HUES6 (cell line): ENCODE results near the gene MDN1.
"Not testable (repeated sequence)": the region's sequence is repeated elsewhere in the genome, so short reads cannot be mapped to it uniquely, and the experiment has no call there.

ENCODE experiments used
- H3K27ac ChIP-seq: 2 replicates; pipeline ENCODE4 v1.7.0; 2013; ENCODE audit warnings: low read depth, mild to moderate bottlenecking, low read length, inconsistent platforms
- H3K27me3 ChIP-seq: 2 replicates; pipeline ENCODE4 v1.6.1; 2013; ENCODE audit warnings: low read length; ENCODE audit not compliant: control insufficient read depth, insufficient read depth
- H3K36me3 ChIP-seq: 2 replicates; pipeline ENCODE4 v1.6.1; 2013; ENCODE audit warnings: low read length; ENCODE audit not compliant: control insufficient read depth, insufficient read depth
- H3K4me1 ChIP-seq: 2 replicates; pipeline ENCODE4 v1.6.1; 2013; ENCODE audit warnings: low read length; ENCODE audit not compliant: control insufficient read depth, insufficient read depth
- H3K4me3 ChIP-seq: 2 replicates; pipeline ENCODE4 v1.5.1; 2013; ENCODE audit warnings: low read depth, low read length
- H3K9ac ChIP-seq: one replicate; pipeline ENCODE4 v1.6.1; 2013; ENCODE audit warnings: mild to moderate bottlenecking, low read length
- H3K9me3 ChIP-seq: 2 replicates; pipeline ENCODE4 v1.6.1; 2013; ENCODE audit warnings: low read depth, low read length; ENCODE audit not compliant: control insufficient read depth, insufficient read depth

The MDN1 gene

DNA sequence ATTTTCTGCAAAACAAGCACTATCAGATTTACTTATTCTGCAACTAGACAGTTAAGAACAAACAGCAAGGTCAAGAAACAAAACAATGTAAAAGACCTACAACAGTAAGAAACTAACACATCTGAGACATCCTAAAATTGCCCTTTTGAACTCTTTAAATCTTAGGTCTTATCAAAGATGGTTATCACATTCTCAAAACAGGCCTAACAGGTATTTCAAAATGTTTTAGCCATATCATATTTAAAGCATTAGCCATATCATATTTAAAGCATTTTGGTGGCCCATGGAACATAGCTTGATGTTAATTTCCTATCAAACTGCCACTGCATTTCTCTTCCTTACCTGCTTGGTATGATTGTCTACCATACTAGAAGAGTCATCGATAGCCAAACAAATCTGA is 169.9 kb downstream of the MDN1 start:
- peaks cover 98% of the 10 kb centered on the region for H3K36me3 ChIP-seq
- H3K4me1 ChIP-seq: no peaks in the 10 kb centered on the region

DNA sequence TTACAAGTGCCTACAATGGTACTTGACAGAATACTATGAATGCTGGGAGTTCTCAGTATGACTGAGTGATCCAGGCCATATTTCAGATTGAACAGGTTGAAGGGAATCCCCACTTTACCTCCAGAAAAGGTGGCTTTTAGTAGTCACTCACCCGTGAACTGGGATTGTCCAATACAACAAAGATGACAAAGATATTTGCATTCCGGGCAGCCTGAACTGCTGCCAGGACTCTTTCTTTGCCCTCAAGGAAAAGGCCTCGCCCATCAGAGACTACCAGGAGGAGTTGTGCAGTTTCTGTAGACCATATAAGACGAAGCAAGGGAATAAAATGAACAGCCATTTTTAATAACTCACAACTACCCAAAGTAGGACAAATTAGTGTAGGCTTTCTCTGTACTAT is 174.7 kb downstream of the MDN1 start:
- Histone ChIP-seq H3K27me3 (no peaks in the 10 kb centered on the region), H3K9me3 (no peaks in the 10 kb centered on the region), H3K27ac (no peak overlapping the region), H3K4me1 (no peaks in the 10 kb centered on the region), H3K9ac (no peak overlapping the region), H3K4me3 (no peak overlapping the region), H3K36me3 (peaks cover 84% of the 10 kb centered on the region)

More for the DNA sequence above, 169.9 kb downstream of the MDN1 start:
- Histone ChIP-seq H3K27ac (no peak overlapping the region), H3K4me3 (no peak overlapping the region), H3K27me3 (no peaks in the 10 kb centered on the region), H3K9me3 (no peaks in the 10 kb centered on the region), H3K9ac (no peak overlapping the region)

DNA sequence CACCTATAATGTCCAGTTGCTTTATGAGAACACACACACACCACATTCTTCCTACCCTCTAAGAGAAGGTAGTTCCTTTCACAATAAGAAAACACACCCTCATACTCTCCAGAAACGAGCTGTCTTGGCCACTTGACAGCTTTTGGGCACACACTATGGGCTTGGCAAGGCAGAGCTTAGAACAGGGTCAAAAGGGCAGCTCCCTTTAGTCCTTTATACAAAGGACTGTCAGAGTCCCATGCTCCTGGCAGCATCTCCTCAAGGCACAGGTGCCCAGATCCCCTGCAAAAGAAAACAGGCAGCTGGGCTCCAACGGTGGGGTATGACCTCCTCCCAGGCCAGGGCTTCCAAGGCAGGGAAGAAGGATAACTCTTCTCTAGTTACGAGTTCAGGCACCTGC is 176.2 kb downstream of the MDN1 start:
- Histone ChIP-seq H3K36me3 (peaks cover 69% of the 10 kb centered on the region), H3K4me1 (0 out of 2 replicates have a peak, but pooled peaks cover 3% of the 10 kb centered on the region), H3K27me3 (no peaks in the 10 kb centered on the region), H3K9ac (no peak overlapping the region), H3K9me3 (no peaks in the 10 kb centered on the region), H3K4me3 (no peak overlapping the region), H3K27ac (no peak overlapping the region)

DNA sequence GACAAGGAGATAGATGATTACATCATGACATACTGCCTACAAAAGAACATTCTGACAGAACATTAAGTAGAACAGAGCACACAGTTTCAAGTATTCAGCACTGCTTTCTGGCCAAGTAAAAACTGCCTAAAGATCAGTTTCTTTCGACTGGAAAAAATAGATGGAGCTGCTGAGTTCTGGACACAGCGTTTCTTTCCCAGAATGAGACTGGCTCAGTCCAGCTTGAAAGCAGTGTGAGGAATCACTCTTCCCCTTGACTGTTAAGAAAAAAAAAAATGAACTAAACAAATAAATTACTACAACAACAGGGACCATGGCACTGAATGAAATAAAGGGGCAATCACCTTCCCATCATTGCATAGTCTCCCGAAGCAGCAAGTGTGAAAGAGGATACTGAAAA is 176.6 kb downstream of the MDN1 start:
- Histone ChIP-seq H3K27me3 (no peaks in the 10 kb centered on the region), H3K9me3 (no peaks in the 10 kb centered on the region), H3K27ac (no peak overlapping the region), H3K4me3 (no peak overlapping the region), H3K4me1 (0 out of 2 replicates have a peak, but pooled peaks cover 3% of the 10 kb centered on the region), H3K36me3 (peaks cover 64% of the 10 kb centered on the region), H3K9ac (no peak overlapping the region)

DNA sequence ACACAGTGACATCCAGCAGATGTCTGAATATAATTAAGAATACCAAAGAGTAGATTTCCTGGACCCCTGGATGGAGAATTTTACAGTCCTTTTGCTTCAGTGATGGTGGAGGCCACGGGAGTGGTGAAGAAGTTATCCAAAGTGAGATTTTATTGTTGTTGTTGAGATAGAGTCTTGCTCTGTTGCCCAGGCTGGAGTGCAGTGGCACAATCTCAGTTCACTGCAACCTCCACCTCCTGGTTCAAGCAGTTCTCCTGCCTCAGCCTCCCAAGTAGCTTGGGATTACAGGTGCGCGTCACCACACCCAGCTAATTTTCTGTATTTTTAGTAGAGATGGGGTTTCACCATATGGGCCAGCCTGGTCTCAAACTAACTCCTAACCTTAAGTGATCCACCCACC is 178.0 kb downstream of the MDN1 start:
- not testable (repeated sequence) for H3K9me3 ChIP-seq, H3K4me1 ChIP-seq, H3K27me3 ChIP-seq, H3K9ac ChIP-seq, H3K4me3 ChIP-seq, H3K27ac ChIP-seq
- H3K36me3 ChIP-seq: peaks cover 51% of the 10 kb centered on the region

DNA sequence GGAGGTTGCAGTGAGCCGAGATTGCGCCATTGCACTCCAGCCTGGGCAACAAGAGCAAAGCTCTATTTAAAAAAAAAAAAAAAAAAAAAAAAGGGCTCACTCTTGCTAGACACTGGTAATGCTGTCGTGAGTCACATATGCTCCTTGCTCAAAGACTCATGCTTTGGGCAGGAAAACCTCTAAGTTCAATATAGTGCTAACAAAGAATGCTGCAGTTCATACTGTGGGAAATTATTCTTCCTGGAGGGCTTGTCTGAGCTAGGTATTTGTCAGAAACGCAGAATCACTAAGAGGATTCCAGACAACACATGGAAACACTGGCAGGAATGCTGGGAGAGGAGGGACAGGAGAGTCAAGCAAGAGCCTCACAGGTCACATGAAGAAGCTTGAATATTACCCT is 178.8 kb downstream of the MDN1 start:
- Histone ChIP-seq H3K4me3 (no peak overlapping the region), H3K36me3 (peaks cover 49% of the 10 kb centered on the region), H3K9ac (no peak overlapping the region), H3K27me3 (no peaks in the 10 kb centered on the region), H3K4me1 (0 out of 2 replicates have a peak, but pooled peaks cover 3% of the 10 kb centered on the region), H3K9me3 (no peaks in the 10 kb centered on the region), H3K27ac (no peak overlapping the region)

DNA sequence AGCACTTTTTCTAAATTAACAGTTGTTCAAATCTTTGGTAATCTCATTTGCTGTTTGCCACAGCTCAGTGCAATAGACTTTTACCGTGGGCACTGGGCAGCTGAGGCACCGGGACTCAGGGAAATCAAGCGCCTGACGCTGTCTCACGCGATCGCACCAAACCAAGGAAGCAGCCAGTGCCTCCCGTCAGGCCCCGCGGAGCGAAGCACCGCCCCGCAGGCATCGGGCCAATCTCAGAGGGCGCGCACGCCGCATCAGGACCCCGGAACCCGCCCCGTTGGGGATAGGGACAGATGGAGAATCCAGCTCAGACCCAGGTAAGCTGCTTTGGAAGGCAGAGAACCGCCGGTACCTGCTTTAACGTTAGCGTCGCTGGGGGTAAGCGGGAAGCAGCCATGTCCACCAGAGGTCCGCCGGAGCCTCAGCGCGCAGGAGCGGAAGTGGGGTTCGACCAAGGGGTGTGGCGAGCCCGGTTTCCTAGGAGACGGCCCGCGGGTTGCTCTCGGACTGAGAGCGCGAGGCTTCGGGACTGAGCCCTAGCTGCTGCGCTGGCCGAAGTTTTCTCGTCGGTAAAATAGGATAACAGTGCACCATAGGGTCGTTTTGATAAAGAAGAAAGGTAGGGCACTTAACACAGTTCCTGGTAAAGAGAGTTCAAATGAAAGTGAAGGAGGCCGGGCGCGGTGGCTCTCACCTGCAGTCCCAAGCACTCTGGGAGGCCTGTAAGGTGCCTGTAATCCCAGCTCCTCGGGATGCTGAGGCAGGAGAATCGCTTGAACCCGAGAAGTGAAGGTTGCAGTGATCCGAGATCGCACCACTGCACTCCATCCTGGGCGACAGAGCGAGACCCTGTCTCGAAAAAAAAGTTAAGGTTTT is 181.0 kb downstream of the MDN1 start, which contains the start of gene LYRM2:
TSS of gene LYRM2 (minus strand) at position 428 of the 876 bp plus-strand sequence. CDS start at position 397, 31 bp downstream.
- H3K27ac ChIP-seq: peak within 1 kb of the TSS; percentile 48; the same call in 1 of the 2 replicates
- 0 out of 2 replicates have a peak, but pooled peaks cover 3% of the 10 kb centered on the region for H3K4me1 ChIP-seq
- H3K36me3 ChIP-seq: peaks cover 28% of the 10 kb centered on the region

DNA sequence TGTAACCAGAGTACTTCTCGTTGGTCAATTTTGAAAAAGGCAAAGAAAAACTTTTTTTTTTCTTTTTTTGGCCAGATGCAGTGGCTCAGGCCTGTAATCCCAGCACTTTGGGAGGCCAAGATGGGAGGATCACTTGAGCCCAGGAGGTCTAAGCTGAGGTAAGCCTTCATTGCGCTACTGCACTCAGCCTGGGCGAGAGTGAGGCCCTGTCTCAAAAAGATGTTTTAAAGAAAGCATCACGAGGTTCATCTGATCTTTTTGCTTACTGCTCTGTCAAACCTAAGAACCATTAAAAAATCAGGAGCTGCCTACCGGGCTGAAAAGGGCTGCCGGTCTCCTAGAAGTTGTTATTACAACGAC is 181.7 kb downstream of the MDN1 start:
- Histone ChIP-seq H3K36me3 (peaks cover 22% of the 10 kb centered on the region), H3K4me3 (peak overlapping the region; percentile 85), H3K9me3 (no peaks in the 10 kb centered on the region), H3K27me3 (no peaks in the 10 kb centered on the region), H3K9ac (peak overlapping the region; percentile 89), H3K27ac (peak overlapping the region; percentile 48; the same call in 1 of the 2 replicates), H3K4me1 (0 out of 2 replicates have a peak, but pooled peaks cover 3% of the 10 kb centered on the region)

More for the DNA sequence above, 181.0 kb downstream of the MDN1 start, which contains the start of gene LYRM2:
- Histone ChIP-seq H3K9ac (peak within 1 kb of the TSS; percentile 89), H3K4me3 (peak within 1 kb of the TSS; percentile 85), H3K27me3 (no peaks in the 10 kb centered on the region), H3K9me3 (no peaks in the 10 kb centered on the region)

DNA sequence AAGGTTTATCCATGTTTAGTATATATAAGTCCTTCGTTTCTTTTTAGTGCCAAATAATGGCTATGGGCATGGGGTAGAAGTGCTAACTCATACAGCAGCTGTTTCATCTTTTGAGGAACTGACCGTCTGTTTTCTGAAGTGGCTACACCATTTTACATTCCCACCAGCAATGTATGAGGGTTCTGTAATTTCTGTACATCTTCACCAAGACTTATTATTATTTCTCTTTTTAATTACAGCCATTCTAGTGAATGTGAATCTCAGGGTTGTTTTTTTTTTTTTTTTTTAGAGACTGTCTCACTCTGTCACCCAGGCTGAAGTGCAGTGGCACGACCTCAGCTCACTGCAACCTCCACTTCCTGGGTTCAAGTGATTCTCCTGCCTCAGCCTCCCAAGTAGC is 183.2 kb downstream of the MDN1 start:
- H3K9ac ChIP-seq, H3K27ac ChIP-seq, H3K27me3 ChIP-seq, H3K4me1 ChIP-seq, H3K4me3 ChIP-seq, H3K9me3 ChIP-seq: not testable (repeated sequence)
- peaks cover 10% of the 10 kb centered on the region for H3K36me3 ChIP-seq

DNA sequence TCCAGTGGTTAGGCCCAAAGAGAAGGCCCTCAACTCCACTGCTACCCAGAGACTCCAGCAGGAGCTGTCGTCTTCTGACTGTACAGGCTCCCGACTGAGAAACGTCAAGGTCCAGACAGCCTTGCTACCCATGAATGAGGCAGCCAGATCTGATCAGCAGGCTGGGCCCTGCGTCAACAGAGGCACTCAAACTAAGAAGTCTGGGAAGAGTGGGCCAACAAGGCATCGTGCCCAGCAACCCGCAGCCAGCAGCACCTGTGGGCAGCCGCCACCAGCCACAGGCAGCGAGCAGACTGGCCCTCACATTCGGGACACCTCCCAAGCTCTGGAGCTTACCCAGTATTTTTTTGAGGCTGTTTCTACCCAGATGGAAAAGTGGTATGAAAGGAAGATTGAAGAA is 189.1 kb downstream of the MDN1 start:
- Histone ChIP-seq H3K9ac (no peak overlapping the region), H3K4me3 (no peak overlapping the region), H3K36me3 (peaks cover 8% of the 10 kb centered on the region; the same call in 1 of the 2 replicates), H3K27me3 (no peaks in the 10 kb centered on the region), H3K9me3 (no peaks in the 10 kb centered on the region), H3K27ac (no peak overlapping the region), H3K4me1 (peaks cover 3% of the 10 kb centered on the region; the same call in 1 of the 2 replicates)

DNA sequence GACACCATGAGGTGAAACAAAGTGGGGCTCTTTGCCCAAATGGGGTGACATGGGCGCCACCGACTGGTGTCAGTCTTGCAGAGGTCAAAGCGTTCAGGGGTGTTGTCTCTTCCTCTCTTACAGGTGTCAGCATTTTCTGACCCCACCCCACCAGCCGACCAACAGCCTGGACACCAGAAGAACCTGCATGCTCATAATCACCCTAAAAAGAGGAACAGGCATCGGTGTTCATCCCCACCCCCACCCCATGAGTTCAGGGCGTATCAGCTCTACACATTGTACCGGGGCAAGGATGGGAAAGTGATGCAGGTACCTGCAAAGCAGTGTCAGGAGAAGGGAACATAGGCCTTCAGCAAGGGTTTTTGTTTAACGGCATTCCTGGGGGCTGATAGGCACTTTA is 195.8 kb downstream of the MDN1 start:
- Histone ChIP-seq H3K9ac (no peak overlapping the region), H3K4me1 (peaks cover 3% of the 10 kb centered on the region; the same call in 1 of the 2 replicates), H3K27ac (no peak overlapping the region), H3K9me3 (no peaks in the 10 kb centered on the region), H3K27me3 (no peaks in the 10 kb centered on the region), H3K36me3 (no peaks in the 10 kb centered on the region), H3K4me3 (no peak overlapping the region)
